Naive thymus-derived CD4-positive, alpha-beta T cell (primary cell): ENCODE measurements around the gene C18orf63. TPM values are rescaled to one million over a fixed set of nuclear protein-coding genes. Genes with fewer than 3 reads are reported as not detected.

Source experiments
- ATAC-seq: fragments of 150-1000 bp; cut with Tn5 transposase; 2 replicates; pipeline ENCODE4 v1.10.0; 2021; ENCODE audit warnings: mild to moderate bottlenecking, moderate library complexity
- CTCF ChIA-PET: fragments of 350-600 bp; sonication (Branson Sonifier 250); formaldehyde crosslinking; loops from one replicate; lab custom pipeline; 2021; ENCODE audit warnings: antibody characterized with exemption; lab: Charles Lee
- POLR2A ChIA-PET: fragments of 350-600 bp; sonication (Branson Sonifier 250); formaldehyde crosslinking; loops from one replicate; lab custom pipeline; 2021; ENCODE audit warnings: antibody characterized with exemption, inconsistent platforms; lab: Charles Lee
- DNase-seq, 9 donors: peaks; one replicate each; pipeline versions ENCODE4 v3.0.0 to v3.0.0-alpha.2; 2020 to 2022; ENCODE audit warnings: mixed read lengths in 1 of 9
- H3K27ac ChIP-seq: one replicate; pipeline ENCODE4 v1.7.0; 2013; ENCODE audit warnings: mild to moderate bottlenecking, low read depth, low read length, moderate library complexity
- H3K27me3 ChIP-seq, 2 donors: one replicate each; pipeline ENCODE4 v1.7.0; 2013; ENCODE audit warnings: low read length in 2 of 2, mild to moderate bottlenecking in 2 of 2, moderate library complexity in 2 of 2; ENCODE audit not compliant: control insufficient read depth in 2 of 2, insufficient read depth in 2 of 2
- H3K36me3 ChIP-seq, 3 experiments: 1 replicate in 2 of 3; 2 replicates in 1 of 3; pipeline ENCODE4 v1.7.0; 2013; ENCODE audit warnings: low read length in 3 of 3, mild to moderate bottlenecking in 3 of 3, moderate library complexity in 1 of 3; ENCODE audit not compliant: insufficient read depth in 3 of 3, control insufficient read depth in 2 of 3
- H3K4me1 ChIP-seq, 2 donors: one replicate each; pipeline ENCODE4 v1.7.0; 2013; ENCODE audit warnings: low read length in 2 of 2, mild to moderate bottlenecking in 2 of 2, moderate library complexity in 1 of 2; ENCODE audit not compliant: control insufficient read depth in 2 of 2, insufficient read depth in 2 of 2
- H3K4me3 ChIP-seq: 2 replicates; pipeline ENCODE4 v1.7.0; 2013; ENCODE audit warnings: mild to moderate bottlenecking, low read length
- H3K9me3 ChIP-seq, 3 experiments: 1 replicate in 2 of 3; 2 replicates in 1 of 3; pipeline ENCODE4 v1.7.0; 2013; ENCODE audit warnings: low read length in 3 of 3; ENCODE audit not compliant: control insufficient read depth in 2 of 3
- H3K27ac Mint-ChIP-seq, 9 donors: one replicate each; pipeline ENCODE4 v1.8.0; 2020 to 2022; ENCODE audit warnings: mixed read lengths in 9 of 9, mild to moderate bottlenecking in 8 of 9, moderate library complexity in 5 of 9, inconsistent platforms in 2 of 9
- H3K27me3 Mint-ChIP-seq, 5 donors: one replicate each; pipeline ENCODE4 v1.8.0; 2021 to 2022; ENCODE audit warnings: mixed read lengths in 5 of 5, mild to moderate bottlenecking in 1 of 5
- H3K36me3 Mint-ChIP-seq, 5 donors: one replicate each; pipeline ENCODE4 v1.8.0; 2020 to 2022; ENCODE audit warnings: mixed read lengths in 5 of 5, mild to moderate bottlenecking in 3 of 5, inconsistent platforms in 1 of 5
- H3K4me1 Mint-ChIP-seq, 7 donors: one replicate each; pipeline ENCODE4 v1.8.0; 2020 to 2022; ENCODE audit warnings: mixed read lengths in 7 of 7, mild to moderate bottlenecking in 3 of 7, inconsistent platforms in 1 of 7
- H3K4me3 Mint-ChIP-seq, 10 donors: one replicate each; pipeline ENCODE4 v1.8.0; 2020 to 2022; ENCODE audit warnings: mild to moderate bottlenecking in 10 of 10, mixed read lengths in 10 of 10, moderate library complexity in 6 of 10, inconsistent platforms in 2 of 10
- H3K9me3 Mint-ChIP-seq, 11 donors: one replicate each; pipeline ENCODE4 v1.8.0; 2020 to 2022; ENCODE audit warnings: mixed read lengths in 11 of 11, mild to moderate bottlenecking in 4 of 11, inconsistent platforms in 1 of 11, moderate library complexity in 1 of 11
- intact Hi-C, 2 donors: fragments of 100-400 bp; cut with micrococcal nuclease; formaldehyde crosslinking; loops; one replicate each; pipeline ENCODE4 v1.15.1; 2023
- polyA plus RNA-seq, 2 donors: library from polyadenylated mRNA; unstranded; fragments of 300-500 nt; fragmentation: Illumina TruSeq; gene quantifications; one replicate each; pipeline ENCODE4 v1.2.3, GENCODE V29; 2021
- total RNA-seq, 6 experiments: library from RNA in 5 of 6; stranded (reverse) in 5 of 6; gene quantifications; 1 replicate in 5 of 6; 2 replicates in 1 of 6; pipeline ENCODE4 v1.2.3 and lab custom pipeline; 2021 to 2026

The C18orf63 gene
- total and polyA plus RNA-seq, 7 experiments from 2014 or later = not detected

GRCh38 chr18:74281011-74281979 lies 34.3 kb upstream of the C18orf63 start:
- DNase-seq = no peak
- no peak for ATAC-seq
- Histone ChIP-seq H3K4me3 (no peak overlapping the region), H3K4me1 (peaks cover 0 to 7% of the 10 kb centered on the region in 2 donors), H3K36me3 (no peaks in the 10 kb centered on the region), H3K9me3 (no peaks in the 10 kb centered on the region), H3K27me3 (no peaks in the 10 kb centered on the region), H3K27ac (no peak overlapping the region)
- peak overlapping the region in 2 of 10 donors; percentile 14 to 32 for H3K4me3 Mint-ChIP-seq
- peaks cover 0 to 25% (median 14%) of the 10 kb centered on the region in 5 donors for H3K36me3 Mint-ChIP-seq
- peaks cover 0 to 2% (median 0%) of the 10 kb centered on the region in 11 donors for H3K9me3 Mint-ChIP-seq
- H3K27me3 Mint-ChIP-seq = no peaks in the 10 kb centered on the region
- ChIA-PET CTCF (no interaction called here), POLR2A (no interaction called here)
- peaks cover 15 to 37% (median 27%) of the 10 kb centered on the region in 7 donors for H3K4me1 Mint-ChIP-seq
- intact Hi-C loops = no loop called here
- peak overlapping the region in 6 of 9 donors; percentile 2 to 76 (median 40) for H3K27ac Mint-ChIP-seq

DNA sequence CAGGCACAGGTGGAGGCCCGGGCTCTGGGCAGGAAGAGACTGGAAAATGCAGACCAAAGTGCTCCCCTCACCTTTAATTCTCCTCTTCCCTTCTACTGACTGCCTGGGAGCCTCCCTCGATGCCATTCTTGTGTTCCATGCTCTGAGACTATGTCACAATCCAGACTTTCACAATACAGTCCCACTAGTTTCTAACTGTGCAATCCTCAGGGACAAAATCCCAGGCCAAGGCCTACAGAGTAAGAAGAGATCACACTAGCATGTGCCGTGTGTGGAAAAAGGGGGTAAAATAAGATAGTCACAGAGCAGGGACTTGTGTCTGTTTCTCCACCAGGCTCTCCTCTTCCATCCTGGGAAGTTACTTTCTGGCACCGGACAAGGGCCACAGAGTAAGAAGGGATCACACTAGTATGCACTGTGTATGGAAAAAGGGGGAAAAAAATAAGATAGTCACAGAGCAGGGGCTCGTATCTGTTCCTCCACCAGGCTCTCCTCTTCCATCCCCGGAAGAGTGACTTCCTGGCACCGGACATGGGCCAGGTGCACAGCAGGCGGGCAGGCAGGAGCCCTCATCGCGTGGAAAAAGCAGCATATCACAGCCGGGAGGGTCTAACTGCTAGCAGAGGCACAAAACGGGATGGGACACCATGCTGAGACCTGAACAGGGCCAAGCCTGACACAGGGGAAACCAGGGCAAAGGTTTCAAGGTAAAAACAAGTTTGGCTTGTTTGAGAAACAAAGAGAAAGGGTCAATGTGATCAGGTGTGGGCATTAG lies 33.5 kb upstream of the C18orf63 start:
- DNase-seq (no peak), ATAC-seq (no peak)
- Histone ChIP-seq H3K27me3 (no peaks in the 10 kb centered on the region), H3K4me1 (peaks cover 0 to 7% of the 10 kb centered on the region in 2 donors), H3K27ac (no peak overlapping the region), H3K36me3 (no peaks in the 10 kb centered on the region), H3K4me3 (no peak overlapping the region), H3K9me3 (no peaks in the 10 kb centered on the region)
- Mint-ChIP-seq H3K36me3 (peaks cover 0 to 22% (median 8%) of the 10 kb centered on the region in 5 donors), H3K27ac (peak overlapping the region in 6 of 9 donors; percentile 2 to 52 (median 14)), H3K4me3 (peak overlapping the region in 6 of 10 donors; percentile 23 to 56 (median 36)), H3K9me3 (peaks cover 0 to 2% (median 0%) of the 10 kb centered on the region in 11 donors), H3K27me3 (no peaks in the 10 kb centered on the region), H3K4me1 (peaks cover 15 to 38% (median 28%) of the 10 kb centered on the region in 7 donors)
- CTCF ChIA-PET = no interaction called here
- POLR2A ChIA-PET = no interaction called here
- intact Hi-C loops = no loop called here

- H3K4me1 Mint-ChIP-seq = peaks cover 15 to 46% (median 34%) of the 10 kb centered on the region in 7 donors
- peaks cover 0 to 2% (median 0%) of the 10 kb centered on the region in 5 donors for H3K27me3 Mint-ChIP-seq
- H3K27ac Mint-ChIP-seq = peak overlapping the region in 5 of 9 donors; percentile 6 to 60 (median 18)
- H3K36me3 Mint-ChIP-seq = peaks cover 0 to 15% (median 3%) of the 10 kb centered on the region in 5 donors
- Histone ChIP-seq H3K27me3 (no peaks in the 10 kb centered on the region), H3K4me3 (no peak overlapping the region), H3K9me3 (no peaks in the 10 kb centered on the region), H3K4me1 (peaks cover 0 to 7% of the 10 kb centered on the region in 2 donors), H3K27ac (no peak overlapping the region), H3K36me3 (no peaks in the 10 kb centered on the region)
- intact Hi-C loops = no loop called here
- ChIA-PET POLR2A (no interaction called here), CTCF (no interaction called here)
- DNase-seq (no peak), ATAC-seq (no peak)
- H3K4me3 Mint-ChIP-seq = peak overlapping the region in 5 of 10 donors; percentile 32 to 50 (median 33)
- peaks cover 0 to 2% (median 0%) of the 10 kb centered on the region in 11 donors for H3K9me3 Mint-ChIP-seq
Measured at GRCh38 chr18:74282755-74283554, 32.7 kb upstream of the C18orf63 start.

- Mint-ChIP-seq H3K27me3 (peaks cover 0 to 5% (median 0%) of the 10 kb centered on the region in 5 donors), H3K36me3 (peaks cover 0 to 10% (median 3%) of the 10 kb centered on the region in 5 donors), H3K27ac (no peak overlapping the region), H3K4me3 (no peak overlapping the region), H3K9me3 (peaks cover 0 to 3% (median 0%) of the 10 kb centered on the region in 11 donors), H3K4me1 (peaks cover 15 to 52% (median 38%) of the 10 kb centered on the region in 7 donors)
- ATAC-seq (no peak), DNase-seq (no peak)
- Histone ChIP-seq H3K27ac (no peak overlapping the region), H3K27me3 (no peaks in the 10 kb centered on the region), H3K4me1 (peaks cover 0 to 7% of the 10 kb centered on the region in 2 donors), H3K4me3 (no peak overlapping the region), H3K36me3 (no peaks in the 10 kb centered on the region), H3K9me3 (no peaks in the 10 kb centered on the region)
- intact Hi-C loops = no loop called here
- CTCF ChIA-PET = no interaction called here
- POLR2A ChIA-PET = no interaction called here
Measured at GRCh38 chr18:74283646-74284045, 32.0 kb upstream of the C18orf63 start.

- POLR2A ChIA-PET = no interaction called here
- no peaks in the 10 kb centered on the region for H3K9me3 ChIP-seq
- H3K27ac ChIP-seq = no peak overlapping the region
- H3K4me3 ChIP-seq = no peak overlapping the region
- DNase-seq = no peak
- ATAC-seq = no peak
- peaks cover 0 to 7% of the 10 kb centered on the region in 2 donors for H3K4me1 ChIP-seq
- H3K27me3 ChIP-seq = no peaks in the 10 kb centered on the region
- Mint-ChIP-seq H3K9me3 (peaks cover 0 to 3% (median 0%) of the 10 kb centered on the region in 11 donors), H3K27ac (peak overlapping the region in 1 of 9 donors; percentile 6), H3K36me3 (peaks cover 0 to 10% (median 3%) of the 10 kb centered on the region in 5 donors), H3K4me3 (no peak overlapping the region), H3K27me3 (peaks cover 0 to 6% (median 0%) of the 10 kb centered on the region in 5 donors), H3K4me1 (peaks cover 15 to 52% (median 38%) of the 10 kb centered on the region in 7 donors)
- no peaks in the 10 kb centered on the region for H3K36me3 ChIP-seq
- intact Hi-C loops = no loop called here
- CTCF ChIA-PET = interaction anchor here (1.0 to 1.1 kb wide), 2 partner anchors 9 to 16 kb away, joined by 3 read pairs; no protein-coding TSS in a partner anchor
Measured at GRCh38 chr18:74284191-74284979, 31.3 kb upstream of the C18orf63 start.
